HG03342 (cell line): ENCODE results near the gene ADAM8.

ENCODE experiments used
- ATAC-seq: cut with Tn5 transposase; IDR thresholded peaks from one replicate; pipeline ENCODE4 v1.9.1; 2021; ENCODE audit warnings: mild to moderate bottlenecking, moderate library complexity; ENCODE audit not compliant: unreplicated experiment

ADAM8 gene

DNA sequence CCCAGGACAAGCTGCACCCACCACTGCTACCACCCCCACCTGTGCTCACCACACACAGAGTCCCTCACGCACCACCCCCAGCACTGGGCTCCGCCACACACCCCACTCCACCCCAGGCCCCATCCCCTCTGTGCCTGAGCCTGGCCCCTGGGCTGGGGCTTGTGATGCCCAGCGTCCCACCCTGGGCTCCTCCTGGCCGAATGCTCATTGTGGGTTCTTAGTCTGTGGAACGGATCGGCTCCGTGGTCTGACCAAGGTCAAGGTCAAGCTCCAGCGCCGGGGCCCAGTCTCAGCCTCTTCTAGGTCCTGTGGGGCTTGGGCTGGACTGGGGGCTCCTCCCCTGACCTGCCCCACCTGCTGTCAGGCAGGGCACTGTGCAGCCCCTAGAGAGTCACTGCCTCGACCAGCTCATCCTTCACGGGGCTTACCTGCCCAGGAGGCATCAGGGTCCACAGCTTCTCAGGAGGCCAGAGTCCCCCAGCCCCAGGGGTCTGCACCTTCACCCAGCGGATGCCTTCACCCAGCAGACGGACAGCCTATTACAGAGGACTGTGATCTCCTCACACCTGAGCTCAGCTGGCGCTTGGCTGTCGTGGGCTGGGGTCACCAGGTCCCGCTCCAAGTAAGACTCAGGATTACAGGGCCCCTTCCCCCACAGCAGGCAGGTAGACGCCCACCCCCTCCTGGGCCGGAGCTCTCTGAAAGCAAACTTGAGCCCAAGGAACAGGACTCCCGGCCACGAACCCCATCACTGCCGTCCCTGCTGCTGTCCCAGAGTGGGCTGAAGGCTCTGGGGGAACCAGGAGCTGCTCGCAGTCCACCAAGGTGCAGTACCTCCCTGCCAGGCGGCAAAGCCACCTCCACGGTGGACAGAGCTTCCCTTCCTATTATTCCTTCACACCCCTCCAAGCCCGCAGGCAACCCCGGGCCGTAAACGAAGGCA lies 61.9 kb downstream of the ADAM8 start:
- ATAC-seq: no peak

DNA sequence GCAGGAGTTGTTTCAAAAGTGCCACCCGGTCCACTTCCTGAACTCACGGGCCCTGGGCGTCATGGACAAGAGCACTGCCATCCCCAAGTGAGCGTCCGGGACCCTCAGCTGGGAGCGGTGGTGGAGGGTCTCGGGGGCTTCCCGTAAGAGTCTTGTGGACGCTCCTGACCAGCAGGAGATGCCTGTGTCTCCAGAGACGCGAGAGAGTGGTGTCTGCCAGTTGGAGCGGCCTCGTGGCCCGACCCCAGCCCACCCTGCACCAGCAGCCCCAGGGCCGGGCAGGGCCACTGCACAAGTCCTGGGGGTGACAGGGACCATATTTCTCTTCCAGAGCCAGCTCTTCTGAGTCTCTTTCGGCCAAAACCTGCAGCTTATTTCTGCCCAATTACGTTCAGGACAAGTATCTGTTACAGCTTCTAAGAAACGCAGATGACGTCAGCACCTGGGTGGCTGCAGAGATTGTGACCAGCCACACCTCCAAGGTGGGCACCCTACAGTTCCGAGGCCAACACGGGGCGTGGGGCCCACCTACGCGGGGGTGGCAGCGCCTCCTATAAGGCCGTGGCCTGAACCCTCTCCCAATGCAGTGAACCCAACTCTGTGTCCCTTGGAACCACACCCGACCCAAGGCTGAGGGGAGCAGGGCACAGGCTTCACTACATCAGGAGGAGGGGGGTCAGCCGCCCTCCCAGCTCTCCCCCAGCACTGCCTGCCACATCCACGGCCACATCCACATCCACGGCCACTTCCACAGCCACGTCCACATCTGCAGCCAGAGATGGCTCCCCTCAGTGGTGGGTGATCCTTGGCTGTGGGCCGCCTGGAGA lies 62.8 kb downstream of the ADAM8 start:
- no peak for ATAC-seq

DNA sequence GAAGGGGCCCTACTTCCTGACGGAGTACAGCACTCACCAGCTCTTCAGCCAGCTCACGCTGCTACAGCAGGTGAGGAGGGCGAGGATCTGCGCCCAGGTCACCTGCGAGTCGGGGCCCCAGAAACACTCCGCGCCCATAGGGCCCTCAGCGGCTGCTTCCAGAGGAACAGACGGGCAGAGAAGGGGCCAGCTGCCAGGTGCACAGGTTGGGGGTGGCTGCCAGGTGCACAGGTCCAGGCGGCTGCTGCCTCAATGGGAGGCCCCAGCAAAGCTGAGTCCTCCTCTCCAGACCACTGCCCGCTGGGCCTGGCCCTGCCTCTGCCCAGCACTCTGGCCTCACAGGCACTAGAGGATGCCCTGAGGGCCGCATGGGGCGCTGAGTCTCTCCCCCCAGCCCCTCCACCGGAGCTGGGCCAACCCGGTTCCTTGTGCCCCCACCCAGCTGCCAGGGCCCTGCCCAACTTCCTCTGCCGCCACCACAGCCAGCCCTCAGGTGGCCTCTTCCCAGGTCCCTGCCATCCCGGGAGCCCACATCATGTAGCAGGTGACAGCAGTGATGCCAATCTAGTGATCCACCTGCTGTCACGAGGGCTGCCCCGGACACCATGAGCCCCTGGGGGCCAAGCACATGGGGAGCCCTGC lies 63.7 kb downstream of the ADAM8 start:
- no peak for ATAC-seq
